Nephron (organoid): ENCODE measurements around the gene SOX8.
A peak's percentile ranks its signal among the peaks of the same experiment; 100 is the strongest.

ENCODE experiments used
- H3K27ac Mint-ChIP-seq, 3 experiments: 2 replicates each; pipeline ENCODE4 v1.8.0; 2020; ENCODE audit warnings: mixed read lengths in 3 of 3, mild to moderate bottlenecking in 2 of 3, moderate library complexity in 1 of 3
- H3K27me3 Mint-ChIP-seq: 2 replicates; pipeline ENCODE4 v1.8.0; 2021; ENCODE audit warnings: low read depth, mild to moderate bottlenecking, moderate library complexity, mixed read lengths
- H3K36me3 Mint-ChIP-seq: 2 replicates; pipeline ENCODE4 v1.8.0; 2020; ENCODE audit warnings: low read depth, mixed read lengths
- H3K4me1 Mint-ChIP-seq: 2 replicates; pipeline ENCODE4 v1.8.0; 2020; ENCODE audit warnings: mixed read lengths
- H3K4me3 Mint-ChIP-seq, 3 experiments: 2 replicates each; pipeline ENCODE4 v1.8.0; 2020; ENCODE audit warnings: mild to moderate bottlenecking in 3 of 3, mixed read lengths in 3 of 3, moderate library complexity in 2 of 3
- H3K9me3 Mint-ChIP-seq: 2 replicates; pipeline ENCODE4 v1.8.0; 2020; ENCODE audit warnings: mixed read lengths
- CTCF ChIP-seq, 3 experiments: fragments of 200-600 bp; sonication (generic); IDR thresholded peaks; one replicate each; pipeline ENCODE4 v1.5.0; 2021; ENCODE audit warnings: antibody characterized with exemption in 3 of 3; ENCODE audit not compliant: unreplicated experiment in 3 of 3

The SOX8 gene

DNA sequence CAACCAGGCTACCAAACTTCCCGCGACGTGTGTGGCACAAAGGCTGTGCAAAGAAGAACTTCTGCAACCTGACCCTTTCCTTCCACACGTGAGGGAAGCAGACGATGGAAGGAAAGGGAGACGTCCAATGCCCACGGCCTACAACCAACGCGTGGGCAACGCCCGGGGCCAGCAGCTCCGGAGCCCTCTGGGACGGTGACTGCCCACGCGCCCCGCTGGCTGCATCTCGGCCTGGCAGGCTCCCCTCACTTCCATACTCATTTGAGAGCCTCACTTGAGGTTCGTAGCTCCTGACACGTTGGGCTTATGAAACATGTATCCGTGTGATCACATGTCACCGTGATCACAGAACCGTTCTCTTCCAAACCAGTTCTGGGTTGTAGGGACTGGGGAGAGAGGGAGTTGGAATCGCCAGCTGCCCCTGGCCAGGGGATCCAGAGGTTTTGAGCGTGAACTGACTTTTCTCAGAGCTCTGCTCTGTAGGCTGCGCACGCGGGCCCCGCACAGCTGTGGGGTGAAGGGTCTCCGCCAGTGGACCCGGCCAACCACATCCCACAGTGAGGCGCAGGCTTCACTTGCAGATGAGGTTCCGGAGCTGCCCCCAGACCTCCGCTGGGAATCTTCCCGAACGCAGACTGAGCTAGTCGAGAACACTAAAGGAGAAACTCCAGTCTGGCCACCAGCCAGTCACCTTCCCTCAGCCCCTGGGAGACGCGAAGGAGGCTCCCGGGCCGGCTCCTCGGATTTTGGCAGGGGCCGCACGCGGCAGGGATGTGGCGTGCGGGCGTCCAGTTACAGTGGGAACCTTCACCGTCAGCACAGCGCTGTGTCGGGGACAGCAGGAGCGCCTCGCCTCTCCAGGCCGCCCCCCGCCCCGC is 11.8 kb upstream of the SOX8 start:
- TF ChIP-seq CTCF (IDR thresholded peaks at IDR 0.05; ENCODE audit: unreplicated experiment in 3 of 3): no peak
- H3K27ac Mint-ChIP-seq: peak overlapping the region; percentile 75 to 85 (median 79)
- peaks cover 6% of the 10 kb centered on the region for H3K27me3 Mint-ChIP-seq
- peaks cover 29% of the 10 kb centered on the region for H3K36me3 Mint-ChIP-seq
- H3K9me3 Mint-ChIP-seq: peaks cover 12% of the 10 kb centered on the region
- H3K4me1 Mint-ChIP-seq: peaks cover 49% of the 10 kb centered on the region
- peak overlapping the region; percentile 83 to 91 (median 89) for H3K4me3 Mint-ChIP-seq

- no peak for TF ChIP-seq CTCF (IDR thresholded peaks at IDR 0.05; ENCODE audit: unreplicated experiment in 3 of 3)
- H3K27me3 Mint-ChIP-seq: peaks cover 6% of the 10 kb centered on the region
- H3K9me3 Mint-ChIP-seq: peaks cover 8% of the 10 kb centered on the region
- H3K36me3 Mint-ChIP-seq: peaks cover 23% of the 10 kb centered on the region
- H3K4me1 Mint-ChIP-seq: peaks cover 49% of the 10 kb centered on the region
- peak overlapping the region; percentile 83 to 91 (median 89) for H3K4me3 Mint-ChIP-seq
- no peak overlapping the region for H3K27ac Mint-ChIP-seq
These were observed 11.2 kb upstream of the SOX8 start for GRCh38 chr16:970386-970765.

DNA sequence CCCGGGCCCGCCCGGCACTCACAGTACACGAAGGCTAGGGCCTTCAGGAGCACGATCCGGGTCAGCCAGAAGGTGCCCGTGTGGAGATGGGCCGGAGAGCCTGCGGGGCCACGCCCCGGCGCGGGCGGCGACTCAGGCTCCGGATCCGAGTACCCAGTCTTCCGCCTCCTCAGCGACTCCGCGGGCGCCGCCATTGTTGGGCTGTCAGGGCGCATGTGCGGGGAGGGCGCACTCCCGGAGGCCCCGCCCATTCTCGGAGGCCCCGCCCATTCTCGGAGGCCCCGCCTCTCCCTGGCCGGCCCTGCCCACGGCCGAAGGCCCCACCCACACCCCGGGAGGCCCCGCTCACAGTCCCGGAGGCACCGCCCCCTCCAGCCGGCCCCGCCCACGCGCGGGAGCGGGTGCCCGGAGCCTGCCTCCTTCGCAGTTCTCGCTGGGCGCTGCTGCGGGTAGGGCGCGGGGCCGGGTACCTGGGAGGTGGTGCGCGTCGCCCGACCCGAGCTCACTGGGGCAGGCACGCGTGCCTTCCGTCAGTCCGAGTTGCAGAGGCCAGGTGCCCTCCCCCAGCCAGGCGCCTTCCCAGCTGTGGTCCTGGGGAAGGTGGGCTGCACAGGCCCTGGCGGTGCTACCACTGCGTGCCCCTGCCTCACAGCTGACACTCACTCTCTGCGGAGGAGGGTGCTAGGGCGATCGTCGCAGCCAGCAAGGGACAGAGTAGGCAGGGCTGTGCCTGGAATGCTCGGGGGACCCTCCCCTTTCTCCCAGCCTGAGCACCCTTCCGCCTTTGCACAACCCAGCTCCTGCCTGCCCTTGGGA is 10.6 kb upstream of the SOX8 start, which contains the start of gene LMF1:
TSS of gene LMF1 (minus strand) at position 219 of the 816 bp plus-strand sequence. CDS start at position 215, 4 bp downstream.
- Mint-ChIP-seq H3K9me3 (peaks cover 3% of the 10 kb centered on the region), H3K27ac (peak within 1 kb of the TSS; percentile 75 to 93 (median 79))

GRCh38 chr16:971582-971905 is 10.0 kb upstream of the SOX8 start:
- Mint-ChIP-seq H3K4me1 (peaks cover 57% of the 10 kb centered on the region), H3K27me3 (peaks cover 16% of the 10 kb centered on the region), H3K36me3 (peaks cover 12% of the 10 kb centered on the region), H3K9me3 (peaks cover 3% of the 10 kb centered on the region), H3K27ac (peak overlapping the region; percentile 7 to 93 (median 51)), H3K4me3 (peak overlapping the region; percentile 73 to 86 (median 79))
- TF ChIP-seq CTCF (IDR thresholded peaks at IDR 0.05; ENCODE audit: unreplicated experiment in 3 of 3): no peak

More for the DNA sequence above, 10.6 kb upstream of the SOX8 start, which contains the start of gene LMF1:
- peak within 1 kb of the TSS; percentile 83 to 91 (median 89) for H3K4me3 Mint-ChIP-seq
- no peak for TF ChIP-seq CTCF (IDR thresholded peaks at IDR 0.05; ENCODE audit: unreplicated experiment in 3 of 3)
- peaks cover 10% of the 10 kb centered on the region for H3K27me3 Mint-ChIP-seq
- peaks cover 55% of the 10 kb centered on the region for H3K4me1 Mint-ChIP-seq
- peaks cover 17% of the 10 kb centered on the region for H3K36me3 Mint-ChIP-seq

DNA sequence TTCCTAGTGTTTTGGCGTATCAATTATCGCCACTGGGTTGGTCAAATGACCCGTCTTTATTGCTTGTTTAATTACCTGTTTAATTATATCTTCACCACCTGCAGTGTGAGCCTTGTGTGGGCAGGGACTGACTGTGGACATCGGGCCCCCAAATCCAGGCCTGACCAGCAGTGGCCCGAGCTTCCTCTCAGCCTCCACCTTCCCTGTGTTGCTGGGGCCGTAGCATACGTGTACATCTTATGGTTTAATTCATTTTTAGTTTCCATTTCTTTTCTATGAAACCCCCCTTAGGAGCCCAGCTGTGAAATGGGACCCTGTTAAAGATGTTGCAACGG is 9.6 kb upstream of the SOX8 start:
- H3K36me3 Mint-ChIP-seq: peaks cover 9% of the 10 kb centered on the region
- H3K4me3 Mint-ChIP-seq: peak overlapping the region; percentile 73 to 86 (median 79)
- no peak for TF ChIP-seq CTCF (IDR thresholded peaks at IDR 0.05; ENCODE audit: unreplicated experiment in 3 of 3)
- peaks cover 3% of the 10 kb centered on the region for H3K9me3 Mint-ChIP-seq
- peak overlapping the region; percentile 7 to 93 (median 51) for H3K27ac Mint-ChIP-seq
- H3K4me1 Mint-ChIP-seq: peaks cover 59% of the 10 kb centered on the region
- H3K27me3 Mint-ChIP-seq: peaks cover 18% of the 10 kb centered on the region
